Fibroblast of peridontal ligament (primary cell): ENCODE results near the gene UTS2B.
A peak's percentile ranks its signal among the peaks of the same experiment; 100 is the strongest.

Experiments
- DNase-seq: peaks from one replicate; pipeline ENCODE4 v3.0.0-alpha.2; 2010; ENCODE audit errors: extremely low read depth

The UTS2B gene

DNA sequence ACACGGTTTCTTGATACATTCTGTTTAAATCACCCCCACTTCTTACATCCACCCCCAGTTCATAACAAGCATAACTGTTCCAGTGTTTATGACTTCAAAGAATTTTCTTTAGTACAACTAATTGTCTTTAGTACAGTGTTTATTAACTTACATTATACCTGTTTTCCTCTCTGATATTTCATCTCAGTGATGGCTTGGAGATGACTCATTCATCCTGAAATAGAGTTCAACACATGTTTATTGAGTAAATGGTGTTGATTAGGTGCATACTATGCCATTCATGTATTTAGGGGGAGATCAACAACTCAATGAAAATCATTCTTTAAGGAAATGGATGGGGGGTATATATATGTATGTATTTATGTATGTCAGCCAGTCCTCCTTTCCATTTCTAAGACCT, 21.7 kb upstream of the UTS2B start:
- no peak for DNase-seq

DNA sequence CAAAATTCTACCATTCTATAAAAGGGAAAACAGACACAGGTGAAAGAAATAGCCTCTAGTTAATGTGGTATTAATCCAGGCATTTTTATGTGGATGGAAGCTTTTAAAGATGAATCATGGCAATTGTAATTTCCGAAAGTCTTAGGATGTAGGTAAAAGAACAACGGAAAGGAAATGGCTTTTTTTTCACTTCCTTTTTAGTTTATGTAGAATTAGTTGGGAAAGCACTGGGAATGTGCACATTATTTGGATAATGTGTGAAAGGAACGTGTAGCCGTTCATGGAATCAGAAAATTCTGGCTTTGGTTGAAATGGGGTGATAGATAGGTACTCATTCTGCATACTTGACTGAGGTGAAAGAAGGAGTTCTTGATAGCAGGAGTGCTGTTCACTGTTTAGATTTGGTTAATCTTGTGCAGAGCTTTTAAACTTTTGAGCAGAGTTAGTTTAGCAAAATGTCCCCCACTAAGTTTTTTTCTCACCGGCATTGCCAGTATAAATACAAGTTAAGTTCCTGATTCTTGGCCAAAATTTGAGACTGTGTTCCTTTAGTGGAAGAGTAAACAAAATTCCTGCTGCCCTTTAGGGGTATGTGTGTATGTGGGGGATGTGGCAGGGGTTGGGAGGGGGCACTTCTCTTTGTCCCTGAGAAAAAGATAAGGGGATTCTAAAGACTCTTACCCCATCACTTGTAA, 20.2 kb upstream of the UTS2B start:
- DNase-seq: peak; percentile 31

DNA sequence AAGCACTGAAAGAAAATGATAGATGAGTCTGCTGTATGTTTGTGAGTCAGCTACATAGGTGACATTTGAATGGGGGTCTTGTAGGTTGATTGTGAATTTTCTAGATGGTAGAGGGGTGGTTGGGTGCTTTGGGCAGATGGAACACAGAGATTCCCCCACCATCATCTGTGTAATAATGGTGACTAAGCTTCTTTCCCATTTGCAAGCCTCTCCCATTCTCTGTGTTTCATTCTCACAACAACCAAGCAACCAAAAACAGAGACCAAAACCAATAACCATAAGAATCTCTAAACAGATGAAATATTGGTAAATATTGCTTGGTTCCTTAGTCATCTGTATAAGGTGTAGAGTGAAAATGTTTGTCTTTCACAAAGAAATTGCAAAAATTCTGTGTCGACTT, 17.8 kb upstream of the UTS2B start:
- no peak for DNase-seq

DNA sequence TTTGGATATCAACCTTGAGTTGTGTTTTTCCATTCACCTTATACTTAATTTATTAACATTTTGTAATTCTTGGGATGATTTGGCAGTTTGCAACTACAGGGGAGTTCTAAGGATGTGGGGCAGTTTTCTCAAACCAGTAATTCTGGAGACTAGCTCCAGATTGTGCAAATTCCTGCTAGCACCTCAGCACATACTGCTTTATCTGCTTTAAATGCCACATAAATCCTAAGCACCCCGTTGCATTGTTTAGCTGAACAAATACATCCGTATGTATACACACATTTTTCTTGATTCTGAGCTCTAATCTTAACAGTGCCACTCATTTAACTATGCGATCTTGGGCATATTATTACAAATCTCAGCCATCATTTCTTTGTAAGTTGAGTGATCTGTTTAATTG, 16.9 kb upstream of the UTS2B start:
- no peak for DNase-seq

DNA sequence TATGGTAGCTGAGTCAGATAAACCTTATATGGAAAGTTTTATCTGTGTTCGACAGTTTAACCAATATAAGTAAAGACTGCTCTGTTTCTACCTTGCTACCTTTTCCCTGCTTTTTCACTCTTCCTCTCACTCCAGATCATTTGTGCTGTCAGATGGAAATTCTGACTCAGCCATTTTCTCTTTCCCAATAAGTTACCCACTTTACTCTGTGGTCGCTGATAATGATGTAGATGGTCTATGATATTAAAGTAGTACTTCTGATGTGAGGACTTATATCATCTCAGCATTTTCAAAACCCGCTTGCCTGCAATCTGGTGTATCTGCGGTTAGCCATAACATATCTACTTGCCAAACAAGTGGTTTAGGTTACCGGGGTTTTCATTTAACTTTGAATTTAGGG, 15.0 kb upstream of the UTS2B start:
- DNase-seq: peak; percentile 55

DNA sequence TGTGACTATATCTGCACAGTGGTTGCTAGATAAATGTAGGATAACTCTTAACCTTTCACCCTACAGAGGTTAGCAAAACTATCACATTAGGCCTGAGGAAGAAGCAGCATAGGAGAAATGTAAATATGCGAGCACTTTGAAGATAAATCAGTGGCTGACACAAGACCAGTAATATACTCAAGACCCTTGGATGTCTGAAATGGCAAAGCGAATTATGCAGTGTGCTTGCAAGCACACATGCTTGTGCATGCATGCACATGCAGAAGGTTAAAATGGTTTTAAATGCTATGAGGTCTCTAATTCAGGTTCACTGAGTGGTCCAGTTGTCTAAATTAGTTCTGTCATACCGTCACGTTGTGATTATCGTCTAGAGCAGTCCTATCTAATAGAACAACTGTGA, 13.6 kb upstream of the UTS2B start:
- no peak for DNase-seq

DNA sequence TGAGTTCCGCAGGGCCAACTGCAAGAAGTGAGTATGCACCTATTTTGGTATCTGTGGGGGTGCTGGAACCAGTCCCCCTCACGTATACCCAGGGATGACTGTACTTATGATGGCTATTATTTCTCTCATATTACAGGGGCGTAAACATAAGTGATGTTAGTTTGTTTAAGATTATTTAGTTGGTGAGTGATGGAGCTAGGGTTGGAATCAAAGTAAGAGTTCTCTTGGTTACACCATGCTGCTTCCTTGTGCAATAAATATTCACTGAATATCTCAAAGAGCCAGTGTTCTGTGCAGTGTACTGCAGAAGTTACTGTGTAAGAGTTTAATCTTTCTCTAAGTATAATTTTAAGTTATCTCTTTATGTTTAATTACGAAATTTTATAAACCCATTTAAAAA, 12.8 kb upstream of the UTS2B start:
- no peak for DNase-seq

DNA sequence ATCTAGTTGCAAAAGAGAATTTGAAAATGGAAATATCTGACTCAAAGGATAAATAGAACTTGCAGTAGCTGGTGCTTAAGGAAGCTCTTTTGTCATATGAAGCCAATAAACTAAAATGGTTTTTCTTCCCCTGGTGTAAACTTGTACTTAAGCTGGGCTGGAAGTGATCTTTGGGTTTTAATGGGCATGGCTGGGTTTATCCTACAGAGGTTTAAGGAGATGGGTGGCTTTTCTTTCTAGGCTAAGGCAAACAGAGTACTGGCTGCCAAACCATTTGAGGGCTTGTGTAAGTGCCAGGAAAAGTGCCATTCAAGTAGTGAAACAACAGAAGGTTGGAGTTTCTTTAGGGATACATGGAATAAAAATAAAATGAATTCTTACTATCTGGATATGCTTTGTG, 12.1 kb upstream of the UTS2B start:
- DNase-seq: peak; percentile 53

DNA sequence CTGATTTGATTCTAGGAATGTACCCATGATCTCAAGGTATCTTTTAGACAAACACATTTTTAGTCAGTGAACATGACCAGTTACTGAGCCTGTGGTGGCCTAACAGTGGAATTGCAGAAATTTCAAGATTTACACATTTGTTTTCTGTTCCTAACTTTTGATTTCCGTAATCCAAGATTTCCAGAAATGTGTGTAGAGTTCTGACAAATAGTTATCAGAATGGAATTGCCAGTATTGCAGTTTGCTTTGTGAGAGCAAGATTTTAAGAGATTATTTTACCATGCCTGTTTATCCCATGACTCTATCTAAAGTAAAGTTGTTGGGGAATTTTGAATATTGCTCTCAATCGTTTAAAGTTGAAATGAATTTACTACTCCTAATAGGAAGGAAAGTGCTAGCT, 11.7 kb upstream of the UTS2B start:
- no peak for DNase-seq

DNA sequence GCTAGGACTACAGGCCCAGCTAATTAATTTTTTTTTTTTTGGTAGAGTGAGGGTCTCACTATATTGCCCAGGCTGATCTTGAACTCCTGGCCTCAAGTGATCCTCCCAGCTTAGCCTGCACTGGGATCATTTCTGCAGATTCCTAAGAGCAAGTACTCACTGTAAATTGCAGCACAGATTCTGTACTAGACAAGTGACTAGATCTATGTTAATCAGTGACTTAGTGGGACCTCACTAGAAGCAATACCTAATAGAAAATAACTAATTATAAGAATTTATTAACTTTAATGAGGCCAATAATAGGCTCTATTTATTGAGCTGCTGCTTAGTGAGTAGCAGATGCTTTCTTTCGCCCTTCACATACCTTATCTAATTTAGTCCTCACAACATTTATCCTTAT, 10.6 kb upstream of the UTS2B start:
- no peak for DNase-seq

DNA sequence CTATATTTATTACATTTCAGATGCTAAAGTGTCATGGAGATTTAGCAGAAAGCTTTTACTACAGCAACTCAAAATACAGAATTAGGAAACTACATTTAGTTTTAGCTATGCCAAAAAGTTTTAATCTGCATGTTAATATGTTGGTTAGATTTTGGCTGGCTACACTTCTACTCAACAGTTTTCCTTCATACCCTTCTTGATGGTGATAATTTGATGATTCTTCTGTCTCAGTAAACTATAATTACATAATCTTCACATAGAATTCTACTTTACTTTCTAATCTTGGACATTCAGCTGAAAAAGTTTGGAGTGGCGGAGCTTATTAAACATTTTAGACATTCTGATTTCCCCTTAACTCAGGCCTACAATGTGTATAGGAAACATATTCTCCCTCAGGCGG, 10.0 kb upstream of the UTS2B start:
- DNase-seq: no peak

DNA sequence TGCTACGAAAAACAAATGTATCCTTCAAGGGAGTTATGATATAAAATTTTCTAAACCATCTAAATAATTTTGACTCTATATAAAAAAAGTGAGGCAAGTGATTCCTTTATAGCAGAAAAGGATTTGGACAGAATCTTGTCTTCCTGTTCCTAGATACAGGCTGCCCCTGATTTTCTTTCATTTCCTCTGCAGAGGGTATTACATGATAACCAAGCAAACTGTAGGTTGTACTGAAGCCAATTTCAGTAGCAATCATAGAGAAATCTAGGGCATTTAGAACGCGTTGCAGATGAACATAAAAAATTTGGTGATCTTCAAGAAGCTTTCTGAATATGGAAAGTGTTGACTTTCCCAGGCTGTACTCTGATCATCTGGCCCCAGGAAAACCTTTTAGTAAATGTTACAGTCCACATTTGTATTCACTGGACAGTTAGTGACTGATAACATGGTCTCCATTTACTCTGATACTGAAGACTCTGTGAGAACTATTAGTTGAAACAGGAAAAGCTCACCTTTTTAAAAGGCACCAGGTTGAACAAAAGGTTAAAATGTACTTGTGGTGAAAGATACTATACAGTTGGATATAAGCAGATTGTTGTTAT, 9.1 kb upstream of the UTS2B start:
- DNase-seq: no peak

DNA sequence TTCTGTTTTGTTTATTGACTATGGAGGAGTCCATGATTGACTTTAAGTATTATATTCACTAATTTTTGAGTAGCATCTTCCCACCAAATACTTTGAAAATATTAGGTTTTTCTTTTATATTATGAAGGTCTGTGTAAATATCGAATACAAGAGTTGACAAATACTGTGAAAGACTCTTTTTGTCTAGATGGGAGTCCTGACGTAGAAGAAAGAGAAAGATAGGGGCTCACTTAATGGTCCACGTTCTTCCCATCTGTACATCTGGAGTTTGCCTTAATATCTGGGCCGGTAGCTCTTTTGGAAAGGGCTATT, 7.8 kb upstream of the UTS2B start:
- DNase-seq: no peak

DNA sequence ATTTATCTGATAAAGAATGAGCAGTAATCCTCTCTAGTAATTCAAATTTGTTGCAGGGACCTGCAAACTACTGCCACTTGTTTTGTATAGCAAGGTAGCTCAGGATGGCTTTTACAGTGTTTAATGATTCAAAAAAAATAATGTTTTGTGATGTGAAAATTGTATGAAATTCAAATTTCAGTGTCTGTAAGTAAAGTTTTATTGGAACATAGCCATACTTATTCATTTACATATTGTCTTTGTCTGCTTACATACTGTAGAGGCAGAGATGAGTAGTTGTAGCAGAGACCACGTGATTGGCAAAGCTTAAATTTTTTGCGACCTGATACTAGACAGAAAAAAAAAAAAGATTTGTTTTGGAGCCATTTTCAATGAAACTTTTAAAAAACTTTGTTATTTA, 6.5 kb upstream of the UTS2B start:
- DNase-seq: no peak

DNA sequence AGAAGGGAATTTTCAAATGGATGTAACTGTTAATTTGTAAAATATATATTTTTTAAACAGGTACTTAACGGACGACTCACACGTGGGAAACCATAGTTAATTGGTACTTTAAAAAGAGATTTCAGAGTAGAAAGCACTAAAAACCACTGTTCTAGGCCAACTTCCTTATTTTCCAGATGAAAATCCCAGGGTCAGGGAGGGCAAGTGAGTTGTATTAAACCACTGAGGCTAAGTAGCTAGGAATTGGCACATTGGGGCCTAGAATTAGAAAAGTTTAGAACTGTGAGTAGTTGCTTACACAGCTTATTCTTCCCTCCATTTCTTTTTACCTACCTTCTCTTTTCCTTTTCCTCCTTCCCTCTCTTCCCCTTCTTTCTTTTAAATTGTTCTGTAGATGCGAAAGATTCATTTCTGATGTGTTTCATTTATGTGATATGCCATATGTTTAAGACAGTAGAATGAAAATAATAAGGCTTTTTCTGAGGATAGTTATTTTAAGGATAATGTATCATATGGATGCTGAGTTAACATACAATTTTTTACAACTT, 4.1 kb upstream of the UTS2B start:
- DNase-seq: no peak

DNA sequence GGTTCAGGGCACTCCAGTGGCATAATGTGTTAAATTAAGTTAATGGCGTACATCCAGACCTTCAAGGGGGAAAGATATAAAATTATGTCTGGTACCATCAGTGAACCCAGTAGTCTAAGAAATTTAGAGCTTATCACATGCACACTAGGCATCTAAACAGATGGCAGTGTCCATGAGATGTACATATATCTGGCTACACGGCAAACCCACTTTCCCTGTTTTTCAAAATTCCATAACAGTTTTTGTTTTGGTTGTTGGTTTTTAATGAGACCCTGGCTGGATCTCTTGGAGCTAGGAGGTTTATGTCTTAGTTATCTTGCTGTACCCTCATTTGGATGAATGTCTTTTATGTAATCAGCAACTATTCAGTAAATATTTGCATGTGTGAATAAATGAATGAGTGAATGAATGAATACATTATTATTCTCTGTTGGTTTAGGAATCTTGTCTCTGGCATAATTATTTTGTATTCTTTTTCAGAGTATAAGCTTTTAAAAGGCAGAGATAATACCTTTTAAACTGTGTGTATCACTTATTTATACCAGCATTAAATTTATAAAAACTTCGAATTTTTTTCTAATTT, 3.1 kb upstream of the UTS2B start:
- DNase-seq: no peak

DNA sequence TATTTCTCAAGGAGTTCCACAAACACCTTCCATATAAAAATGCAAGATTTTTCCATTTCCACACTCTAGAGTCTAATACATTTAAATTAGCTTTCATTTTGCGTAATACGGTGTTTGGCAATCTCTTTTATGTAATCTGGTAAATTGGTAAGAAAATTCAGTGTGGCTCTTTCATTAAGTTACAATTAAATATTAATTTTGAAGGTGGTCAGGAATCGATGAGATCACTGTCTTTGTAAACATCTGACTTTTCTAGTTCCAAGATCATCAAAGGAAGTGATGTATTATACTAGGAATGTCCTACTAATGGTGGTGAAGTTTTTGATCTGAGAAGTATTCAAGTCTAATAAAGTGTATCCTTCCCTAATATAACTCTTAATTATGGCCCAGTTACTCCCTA, 1.1 kb upstream of the UTS2B start:
- DNase-seq: peak; percentile 36

DNA sequence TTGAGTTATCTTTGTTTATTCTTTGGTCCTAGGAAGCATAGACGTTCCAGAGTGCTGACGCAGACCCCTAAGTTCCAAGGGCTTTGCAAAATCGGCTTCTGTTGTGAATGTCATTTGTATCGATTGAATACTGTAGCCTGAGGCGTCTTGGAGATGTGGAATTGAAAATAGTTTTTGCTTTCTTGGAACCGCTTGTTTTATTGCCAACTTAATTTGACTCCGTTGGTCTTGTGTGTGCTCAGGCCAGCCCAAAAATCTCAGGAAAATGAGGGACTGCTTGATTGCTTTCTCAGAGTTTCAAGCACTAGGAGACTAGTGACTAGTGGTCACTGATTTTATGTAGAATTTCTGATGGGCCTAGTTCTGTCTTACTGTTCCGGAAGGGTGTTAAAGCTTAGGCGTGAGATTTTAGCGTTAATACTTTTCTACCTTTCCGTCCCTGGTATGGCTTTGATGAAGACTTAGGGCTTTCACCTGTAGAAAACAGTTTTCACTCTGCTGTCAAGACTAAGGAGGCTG, 263 bp upstream of the UTS2B start:
- peak; percentile 91 for DNase-seq

DNA sequence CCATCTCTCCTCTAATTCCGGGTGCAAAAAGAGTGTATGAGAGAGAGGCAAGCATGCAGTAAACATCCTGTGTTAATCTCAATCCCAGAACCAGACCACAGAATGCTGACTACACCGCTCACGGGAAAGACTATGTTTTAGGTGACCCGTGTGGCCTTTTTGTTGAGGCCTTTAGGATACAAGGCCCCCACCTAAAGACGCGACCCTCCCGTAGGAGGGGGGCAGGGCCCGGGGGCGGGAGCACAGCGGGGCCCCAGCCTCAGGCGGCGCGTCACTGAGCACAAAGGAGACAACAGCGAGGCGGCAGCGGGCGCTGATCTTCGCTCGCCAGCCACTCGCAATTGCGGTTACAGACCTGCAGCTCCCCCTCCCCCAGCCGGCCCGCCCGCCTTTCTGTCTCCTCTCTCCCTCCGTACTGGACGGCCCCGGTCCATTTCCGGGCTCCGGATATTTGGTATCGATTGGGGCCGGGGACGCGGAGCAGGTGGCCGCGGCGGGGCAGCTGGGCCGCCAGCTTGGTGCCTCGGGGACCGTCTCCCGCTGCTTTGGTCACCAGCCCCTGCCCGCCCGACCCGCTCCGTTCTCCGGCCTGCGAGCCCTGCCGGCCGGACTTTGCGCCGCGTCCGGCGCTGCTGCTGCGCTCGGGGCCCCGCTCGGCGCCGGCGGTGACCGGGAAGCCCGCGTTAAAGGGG, 1.2 kb downstream of the UTS2B start, which contains the start of gene CCDC50:
TSS of gene CCDC50 (plus strand) at position 433 of the 692 bp plus-strand sequence. CDS start 281 bp downstream, outside the sequence.
- peak; percentile 62 for DNase-seq

DNA sequence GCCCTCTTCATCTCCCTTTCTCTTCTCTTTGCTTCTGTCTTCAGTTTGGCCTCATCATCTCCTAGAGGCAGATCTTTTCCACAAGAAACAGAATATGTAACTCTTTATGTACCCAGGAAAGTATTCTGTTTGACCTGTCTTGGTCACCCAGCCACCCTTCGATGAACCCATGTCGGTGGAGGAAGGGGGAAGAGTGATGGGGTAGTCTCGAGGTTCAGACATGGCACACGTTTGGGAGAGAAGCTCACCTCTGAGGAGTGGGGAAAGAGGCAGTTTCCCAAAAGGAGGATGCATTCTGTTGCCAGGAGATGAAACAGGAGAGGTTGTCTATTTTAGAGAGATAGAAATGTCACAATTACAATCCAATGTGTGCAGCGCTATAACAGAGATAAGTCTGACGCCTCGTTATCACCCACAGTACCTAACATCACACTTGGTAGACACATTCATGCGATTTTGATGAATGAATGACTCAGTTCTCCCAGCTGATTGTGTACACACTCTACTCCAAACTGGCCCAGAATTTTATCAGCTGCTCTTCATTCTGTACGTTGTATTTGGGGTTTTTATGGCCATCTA, 1.9 kb downstream of the UTS2B start:
- DNase-seq: no peak

DNA sequence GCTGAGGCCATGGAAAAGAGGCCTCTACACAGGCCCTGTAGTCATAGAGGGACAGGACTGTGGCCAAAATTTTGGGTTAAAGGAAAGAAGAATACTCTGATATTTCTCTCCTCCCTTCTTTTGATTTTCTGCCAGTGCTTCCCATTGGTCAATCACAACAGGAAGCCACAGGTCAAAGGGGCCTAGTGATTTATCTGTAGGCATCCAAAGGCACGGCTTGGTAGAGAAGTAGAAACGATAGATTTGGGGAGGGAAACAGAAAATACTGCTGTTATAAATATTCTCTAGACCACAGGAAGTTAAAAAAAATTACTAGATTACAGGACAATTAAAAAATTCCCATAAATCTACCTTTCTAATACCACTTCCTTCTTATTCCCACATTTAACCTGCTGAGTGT, 2.8 kb downstream of the UTS2B start:
- no peak for DNase-seq

DNA sequence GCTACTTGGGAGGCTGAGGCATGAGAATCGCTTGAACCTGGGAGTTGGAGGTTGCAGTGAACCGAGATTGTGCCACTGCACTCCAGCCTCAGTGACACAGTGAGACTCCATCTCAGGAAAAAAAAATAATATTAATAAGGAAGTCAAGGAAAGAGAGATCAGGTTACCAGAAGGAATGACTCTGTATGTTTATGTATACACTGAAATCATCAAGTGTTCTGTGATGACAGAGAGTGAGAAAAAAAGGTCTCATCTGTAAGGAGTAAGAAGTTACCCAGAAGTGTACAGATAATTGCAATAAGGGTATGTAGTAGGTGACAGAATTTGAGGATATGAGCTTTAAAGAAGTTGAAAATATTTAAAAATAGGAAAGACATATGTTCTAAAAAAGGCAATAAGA, 5.4 kb downstream of the UTS2B start:
- no peak for DNase-seq
